Superior temporal gyrus (tissue), 1 donor: Measurements from ENCODE around the gene ZYG11A.
"Not testable (repeated sequence)": the region's sequence is repeated elsewhere in the genome, so short reads cannot be mapped to it uniquely, and the experiment has no call there.

Experiments used
- DNase-seq: peaks from one replicate; pipeline ENCODE4 v3.0.0-alpha.2; 2016; ENCODE audit errors: extremely low spot score

The ZYG11A gene

DNA sequence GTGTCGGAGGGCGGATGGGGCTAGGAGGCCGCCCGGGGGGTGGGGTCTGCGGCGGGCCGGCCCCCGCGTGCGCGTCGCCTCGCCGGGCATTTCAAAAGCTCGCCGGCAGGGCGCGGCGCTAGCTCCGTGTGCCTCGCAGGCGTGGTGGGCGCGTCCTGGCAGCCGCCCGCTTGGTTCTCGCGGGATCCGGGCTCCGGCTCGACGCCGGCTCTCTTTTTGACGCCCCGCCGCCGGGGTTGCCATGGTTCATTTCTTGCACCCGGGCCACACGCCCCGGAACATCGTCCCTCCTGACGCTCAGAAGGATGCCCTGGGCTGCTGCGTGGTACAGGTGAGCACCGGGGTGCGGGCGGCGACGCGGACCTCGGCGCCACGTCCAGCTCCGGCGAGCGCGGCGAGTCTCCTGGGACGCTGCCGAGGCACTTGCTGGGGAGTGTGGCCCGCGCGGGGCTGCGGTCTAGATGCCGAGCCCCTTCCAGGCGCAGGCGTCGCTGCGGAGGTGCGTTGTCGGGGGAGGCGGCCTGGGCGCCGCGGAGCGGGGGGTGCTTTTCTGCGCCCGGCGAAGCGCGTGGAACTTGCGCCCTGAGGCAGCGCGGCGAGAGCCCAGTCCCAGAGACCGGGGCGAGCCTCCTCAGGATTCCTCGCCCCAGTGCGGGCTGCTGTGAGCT lies at the start of gene ZYG11A:
ZYG11A (plus strand) TSS at position 118 of the 668 bp plus-strand sequence; CDS start at position 242, 124 bp downstream.
- no peak for DNase-seq

DNA sequence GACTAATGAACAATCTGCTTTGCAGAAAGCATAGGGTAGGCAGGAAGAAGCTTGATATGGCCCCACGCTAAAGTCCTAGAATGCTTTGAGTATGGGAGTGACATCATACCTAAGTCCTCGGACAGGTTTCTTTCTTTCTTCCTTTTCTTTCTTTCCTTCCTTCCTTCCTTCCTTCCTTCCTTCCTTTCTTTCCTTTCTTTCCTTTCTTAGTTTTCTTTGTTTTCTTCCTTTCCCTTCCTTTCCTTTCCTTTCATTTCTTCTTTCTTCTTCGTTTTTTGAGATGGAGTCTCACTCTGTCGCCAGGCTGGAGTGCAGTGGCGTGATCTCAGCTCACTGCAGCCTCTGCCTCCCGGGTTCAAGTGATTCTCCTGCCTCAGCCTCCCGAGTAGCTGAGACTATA lies 48.8 kb upstream of the ZYG11A start:
- not testable (repeated sequence) for DNase-seq

DNA sequence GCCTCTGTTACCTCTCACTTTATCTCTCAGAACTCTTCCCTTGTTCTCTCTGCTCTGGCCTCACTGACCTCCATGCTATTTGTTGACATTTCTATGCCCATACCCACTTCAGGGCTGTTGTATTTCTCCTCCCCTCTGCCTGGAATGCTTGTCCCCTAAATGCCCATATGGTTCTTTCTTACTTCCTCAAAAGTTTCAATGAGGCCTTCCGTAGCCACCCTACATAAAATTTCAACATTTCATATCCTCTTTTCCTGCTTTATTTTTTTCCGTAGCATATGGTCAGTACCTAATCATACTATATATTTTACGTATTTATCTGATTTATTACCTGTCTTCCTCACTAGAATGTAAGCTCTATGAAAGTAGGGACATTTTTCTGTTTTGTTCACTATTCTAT lies 47.1 kb upstream of the ZYG11A start:
- no peak for DNase-seq

DNA sequence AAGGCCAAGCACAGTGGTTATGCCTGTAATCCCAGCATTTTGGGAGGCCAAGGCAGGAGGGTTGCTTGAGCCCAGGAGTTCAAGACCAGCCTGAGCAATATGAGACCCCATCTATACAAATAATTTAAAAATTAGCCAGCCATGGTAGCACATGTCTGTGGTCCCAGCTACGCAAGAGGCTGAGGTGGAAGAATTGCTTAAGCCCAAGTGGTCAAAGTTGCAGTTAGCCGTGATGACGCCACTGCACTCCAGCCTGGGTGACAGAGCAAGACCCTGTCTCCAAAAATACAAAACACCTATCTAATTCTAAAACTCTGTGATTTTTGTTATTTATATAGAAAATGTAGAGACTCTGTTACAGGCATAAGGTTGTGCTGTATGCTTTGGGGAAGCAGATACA lies 44.2 kb upstream of the ZYG11A start:
- DNase-seq: no peak

DNA sequence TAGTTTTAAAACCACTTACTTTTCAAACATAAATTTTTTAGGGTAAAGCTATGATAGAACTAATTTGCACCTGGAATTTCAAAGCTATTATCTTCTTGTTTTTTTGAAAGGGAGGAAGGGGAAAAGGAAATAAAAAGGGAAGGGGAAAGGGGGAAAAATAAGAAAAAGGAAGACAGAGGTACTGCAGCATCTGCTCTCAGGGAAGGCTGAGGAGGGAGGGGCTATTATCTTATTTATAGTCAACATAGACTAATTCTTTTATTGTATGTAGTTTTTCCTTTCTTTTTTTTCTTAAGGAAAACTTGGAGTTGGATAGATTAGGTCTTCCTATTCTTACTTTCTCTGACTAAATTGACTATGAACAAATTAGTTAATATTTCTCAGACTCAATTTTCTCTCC lies 41.5 kb upstream of the ZYG11A start:
- DNase-seq: no peak

DNA sequence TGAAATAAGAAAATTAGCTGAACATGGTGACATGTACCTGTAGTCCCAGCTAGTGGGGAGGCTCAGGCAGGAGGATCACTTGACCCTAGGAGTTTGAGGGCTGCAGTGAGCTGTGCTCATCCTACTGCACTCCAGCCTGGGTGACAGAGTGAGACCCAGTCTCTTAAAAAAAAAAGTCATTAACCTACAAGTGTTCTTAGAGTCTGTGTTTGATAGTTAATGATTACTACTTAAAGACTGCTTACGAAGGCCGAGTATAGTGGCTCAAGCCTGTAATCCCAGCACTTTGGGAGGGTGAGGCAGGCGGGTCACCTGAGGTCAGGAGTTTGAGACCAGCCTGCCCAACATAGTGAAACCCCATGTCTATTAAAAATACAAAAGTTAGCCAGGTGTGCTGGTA lies 38.5 kb upstream of the ZYG11A start:
- DNase-seq: not testable (repeated sequence)

DNA sequence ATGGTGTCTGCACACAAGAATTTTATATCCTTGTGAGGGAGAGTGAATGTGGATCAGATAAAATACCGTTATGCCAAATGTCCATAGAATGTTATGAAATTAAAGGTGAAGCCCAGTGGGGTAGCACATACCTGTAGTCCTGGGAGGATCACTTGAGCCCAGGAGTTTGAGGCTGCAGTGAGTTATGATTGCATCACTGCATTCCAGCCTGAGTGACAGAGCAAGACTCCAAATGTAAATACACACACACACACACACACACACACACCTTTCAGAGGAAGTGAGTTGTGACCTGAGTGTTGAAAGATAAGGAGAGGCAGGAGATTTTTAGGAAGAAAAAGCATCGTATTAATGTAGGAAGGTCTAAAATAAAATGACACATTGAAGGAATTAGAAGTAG lies 28.1 kb upstream of the ZYG11A start:
- DNase-seq: no peak

DNA sequence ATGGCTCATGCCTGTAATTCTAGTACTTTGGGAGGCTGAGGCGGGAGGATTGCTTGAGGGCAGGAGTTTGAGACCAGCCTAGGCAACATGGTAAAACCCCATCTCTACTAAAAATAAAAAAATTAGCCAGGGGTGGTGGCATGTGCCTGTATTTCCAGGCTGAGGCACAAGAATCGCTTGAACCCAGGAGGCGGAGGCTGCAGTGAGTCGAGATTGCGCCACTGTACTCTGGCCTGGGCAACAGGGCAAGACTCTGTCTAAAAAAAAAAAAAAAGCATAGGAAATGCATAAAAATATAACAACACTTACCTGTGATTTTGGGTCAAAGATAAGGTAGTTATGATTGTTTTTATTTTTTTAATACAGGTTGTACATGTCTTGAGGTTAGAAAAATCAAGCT lies 21.7 kb upstream of the ZYG11A start:
- DNase-seq: not testable (repeated sequence)

DNA sequence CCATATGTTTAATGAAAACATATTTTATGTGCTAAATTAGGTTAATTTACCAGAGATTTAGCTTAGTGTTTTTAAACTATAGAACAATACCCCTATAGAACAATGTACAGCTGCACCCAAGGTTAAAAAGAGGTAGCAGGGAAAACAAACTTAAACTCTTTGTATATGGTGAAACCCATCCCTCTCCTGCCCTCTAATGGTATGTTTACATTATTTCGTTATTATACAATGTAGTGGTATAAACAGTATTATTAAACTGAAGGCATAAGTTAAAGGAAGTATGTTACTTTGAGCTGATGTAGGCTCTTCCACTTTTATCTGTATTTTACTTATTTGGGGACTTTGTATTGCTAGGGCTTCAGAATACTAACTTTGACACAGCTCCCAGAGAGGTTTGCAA lies 16.7 kb upstream of the ZYG11A start:
- DNase-seq: no peak

DNA sequence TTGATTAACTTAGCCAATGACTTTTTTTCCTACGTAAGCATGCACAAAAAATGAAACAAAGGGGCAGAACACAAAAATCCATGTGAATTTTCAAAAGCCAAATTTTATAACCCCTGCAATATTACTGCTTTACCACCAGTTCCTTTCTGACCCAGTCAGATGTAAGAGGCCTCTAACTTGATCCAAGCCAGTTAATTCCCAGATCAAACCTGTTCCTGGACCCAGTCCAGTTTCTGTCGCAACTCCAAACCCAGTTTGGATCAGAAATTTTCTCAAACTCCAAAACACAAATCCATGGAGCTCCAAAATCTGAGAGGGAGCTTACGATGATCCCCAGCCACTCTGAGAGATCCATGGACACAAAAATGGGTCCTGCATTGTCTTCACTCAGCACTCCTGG lies 7.8 kb upstream of the ZYG11A start:
- DNase-seq: no peak

DNA sequence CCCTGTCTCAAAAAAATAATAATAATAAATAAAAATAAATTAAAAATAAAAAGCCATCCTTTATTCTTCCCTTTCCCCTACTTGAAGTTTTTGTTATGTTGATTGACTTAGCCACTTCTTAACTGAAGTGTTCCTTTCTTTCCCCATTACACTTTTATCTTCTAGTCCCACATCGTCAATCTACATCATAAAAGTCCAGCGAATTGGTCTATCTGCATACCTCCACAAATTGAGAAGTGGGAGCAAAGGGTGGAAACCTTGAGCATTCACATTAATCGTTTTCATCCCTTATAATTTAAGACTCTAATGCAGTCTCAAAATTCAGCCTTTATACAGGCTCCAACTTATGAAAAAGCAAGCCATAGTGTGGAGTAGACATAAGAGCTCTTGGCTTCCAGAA lies 6.5 kb upstream of the ZYG11A start:
- DNase-seq: no peak

DNA sequence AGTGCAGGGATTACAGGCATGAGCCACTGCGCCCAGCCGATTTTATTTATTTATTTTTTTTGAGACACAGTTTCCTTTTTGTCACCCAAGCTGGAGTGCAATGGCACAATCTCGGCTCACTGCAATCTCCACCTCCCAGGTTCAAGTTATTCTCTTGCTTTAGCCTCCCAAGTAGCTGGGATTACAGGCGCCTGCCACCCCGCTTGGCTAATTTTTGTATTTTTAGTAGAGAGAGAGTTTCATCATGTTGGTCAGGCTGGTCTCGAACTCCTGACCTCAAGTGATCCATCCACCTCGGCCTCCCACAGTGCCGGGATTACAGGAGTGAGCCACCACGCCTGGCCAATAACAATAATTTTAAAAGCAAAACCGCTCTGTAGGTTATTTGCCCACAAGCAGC lies 3.4 kb upstream of the ZYG11A start:
- not testable (repeated sequence) for DNase-seq

DNA sequence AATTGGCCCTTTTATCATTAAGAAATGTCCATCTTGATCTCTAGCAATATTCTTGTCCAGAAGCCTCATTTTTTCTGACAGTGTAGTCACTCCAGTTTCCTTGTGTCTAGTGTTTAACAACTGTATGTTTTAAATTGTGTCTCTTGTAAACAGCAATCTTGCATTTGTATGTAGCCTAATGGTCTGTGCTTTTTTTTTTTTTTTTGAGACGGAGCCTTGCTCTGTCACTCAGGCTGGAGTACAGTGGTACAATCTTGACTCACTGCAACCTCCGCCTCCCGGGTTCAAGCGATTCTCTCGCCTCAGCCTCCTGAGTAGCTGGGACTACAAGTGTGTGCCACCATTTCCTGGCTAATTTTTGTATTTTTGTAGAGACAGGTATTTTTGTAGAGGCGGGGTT lies 2.6 kb downstream of the ZYG11A start:
- not testable (repeated sequence) for DNase-seq

DNA sequence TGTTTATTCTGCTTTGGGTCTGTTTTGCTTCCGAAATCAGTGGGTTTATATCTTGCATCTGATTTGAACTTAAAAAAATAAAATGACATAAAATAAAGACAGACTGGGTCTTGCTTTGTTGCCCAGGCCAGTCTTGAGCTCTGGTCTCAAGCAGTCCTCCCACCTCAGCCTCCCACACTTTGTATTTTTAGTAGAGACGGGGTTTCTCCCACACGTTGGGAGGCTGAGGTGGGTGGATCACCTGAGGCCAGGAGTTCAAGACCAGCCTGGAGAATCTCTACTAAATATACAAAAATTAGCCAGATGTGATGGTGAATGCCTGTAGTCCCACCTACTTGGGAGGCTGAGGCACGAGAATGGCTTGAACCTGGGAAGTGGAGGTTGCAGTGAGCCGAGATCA lies 5.9 kb downstream of the ZYG11A start:
- DNase-seq: no peak

DNA sequence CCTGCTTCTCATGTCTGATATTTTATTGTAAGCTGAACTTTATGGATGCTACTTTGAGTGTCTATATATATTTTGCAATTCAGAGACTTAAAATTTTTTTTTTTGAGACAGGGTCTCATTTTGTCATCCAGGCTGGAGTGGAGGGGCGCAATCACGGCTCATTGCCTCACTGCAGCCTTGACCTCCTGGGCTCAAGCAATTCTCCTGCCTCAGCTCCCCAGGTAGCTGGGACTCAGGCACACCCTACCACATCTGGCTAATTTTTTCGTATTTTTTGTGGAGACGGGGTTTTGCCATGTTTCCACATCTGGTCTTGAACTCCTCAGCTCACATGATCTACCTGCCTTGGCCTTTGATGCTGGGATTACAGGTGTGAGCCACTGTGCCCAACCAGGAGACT lies 8.4 kb downstream of the ZYG11A start:
- DNase-seq: no peak

DNA sequence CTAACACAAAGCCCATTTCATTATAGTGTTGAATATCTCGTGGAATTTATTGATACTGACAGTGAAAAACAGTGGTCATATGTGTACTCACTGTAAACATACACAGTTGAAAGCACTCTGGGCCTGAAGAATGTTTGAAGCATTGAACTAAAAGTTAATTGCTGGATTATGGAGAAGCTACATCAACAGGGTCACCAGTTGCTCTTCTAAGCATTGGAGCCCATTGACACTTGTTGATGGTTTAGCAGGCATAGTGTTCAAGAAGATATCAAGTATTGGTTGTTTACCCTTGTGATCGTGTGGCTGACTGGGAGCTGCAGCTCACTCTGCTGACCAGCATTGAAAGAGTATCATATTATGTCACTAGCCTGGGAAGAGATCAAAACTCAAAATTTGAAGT lies 10.3 kb downstream of the ZYG11A start:
- no peak for DNase-seq

DNA sequence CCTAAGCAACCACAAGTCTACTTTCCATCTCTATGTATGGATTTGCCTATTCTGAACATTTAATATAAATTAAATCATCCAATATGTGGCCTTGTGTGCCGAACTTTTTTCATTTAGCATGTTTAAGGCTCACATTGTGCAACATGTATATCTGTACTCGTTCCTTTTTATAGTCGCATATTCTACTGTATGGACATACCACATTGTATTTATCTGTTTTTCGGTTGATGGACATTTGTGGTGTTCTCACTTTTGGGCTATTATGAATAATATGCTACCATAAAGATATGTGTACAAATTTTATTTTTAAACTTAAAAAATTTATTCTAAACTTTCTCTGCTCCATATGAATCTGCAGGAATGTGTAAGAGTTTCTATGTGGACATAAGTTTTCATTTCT lies 13.0 kb downstream of the ZYG11A start:
- no peak for DNase-seq

DNA sequence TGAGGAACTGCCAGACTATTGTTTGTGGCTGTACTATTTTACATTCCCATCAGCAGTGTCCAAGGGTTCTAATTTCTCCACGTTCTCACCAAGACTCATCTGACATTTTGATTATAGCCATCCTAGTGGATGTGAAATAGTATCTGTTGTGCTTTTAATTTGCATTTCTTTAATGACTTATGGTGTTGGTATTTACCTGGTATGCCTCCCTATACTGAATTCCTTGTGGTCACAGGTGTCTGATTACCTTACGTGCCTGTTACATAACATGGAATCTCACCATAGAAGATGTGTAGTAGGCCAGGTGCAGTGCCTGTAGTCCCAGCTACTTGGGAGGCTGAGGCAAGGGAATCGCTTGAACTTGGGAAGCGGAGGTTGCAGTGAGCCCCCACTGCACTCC lies 13.5 kb downstream of the ZYG11A start:
- DNase-seq: no peak

DNA sequence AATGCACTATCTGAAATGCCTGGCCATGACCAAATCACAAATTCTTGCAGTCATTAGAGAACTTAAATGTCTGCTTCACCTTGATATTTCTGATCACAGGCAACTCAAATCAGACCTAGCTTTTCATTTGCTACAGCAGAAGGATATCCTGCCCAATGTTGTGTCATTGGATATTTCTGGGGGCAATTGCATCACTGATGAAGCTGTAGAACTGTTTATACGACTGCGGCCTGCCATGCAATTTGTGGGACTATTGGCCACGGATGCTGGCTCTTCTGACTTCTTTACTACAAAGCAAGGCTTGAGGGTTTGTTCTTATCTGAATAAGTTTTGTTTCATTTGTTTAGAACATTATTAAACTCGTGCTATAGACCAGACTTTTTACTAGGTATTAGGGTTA lies 14.9 kb downstream of the ZYG11A start:
- no peak for DNase-seq

DNA sequence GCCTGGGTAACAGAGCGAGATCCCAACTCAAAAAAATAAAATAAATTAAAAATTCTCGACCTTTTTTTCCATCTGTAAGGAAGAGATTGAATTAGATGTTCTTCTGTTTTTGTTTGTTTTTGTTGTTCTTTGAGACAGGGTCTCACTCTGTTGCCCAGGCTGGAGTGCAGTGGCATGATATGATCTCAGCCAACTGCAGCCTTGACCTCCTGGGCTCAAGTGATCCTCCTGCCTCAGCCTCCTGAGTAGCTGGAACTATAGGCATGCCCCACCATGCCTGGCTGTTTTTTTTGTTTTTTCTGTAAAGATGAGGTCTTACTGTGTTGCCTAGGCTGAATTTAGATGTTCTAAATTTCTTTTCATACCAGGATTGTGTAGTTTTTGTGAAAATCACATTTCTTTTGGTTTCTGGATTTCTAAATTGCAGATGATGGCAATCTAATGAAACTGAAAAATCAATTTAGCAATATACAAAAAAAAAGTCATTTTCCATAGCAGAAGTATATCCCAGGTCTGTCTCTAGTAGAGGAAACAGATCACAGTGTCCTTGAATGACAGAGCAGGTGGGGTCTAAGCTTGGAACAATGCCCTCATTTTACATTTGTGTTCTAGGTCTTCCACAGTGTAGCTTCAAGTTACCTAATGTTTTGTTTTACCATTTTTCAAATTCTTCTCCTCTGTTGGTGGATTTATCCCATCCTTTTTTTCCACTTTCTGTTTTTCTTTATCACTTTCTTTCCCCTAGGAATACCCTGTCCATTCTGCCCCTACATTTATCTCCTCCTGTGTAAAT lies 20.3 kb downstream of the ZYG11A start:
- no peak for DNase-seq

DNA sequence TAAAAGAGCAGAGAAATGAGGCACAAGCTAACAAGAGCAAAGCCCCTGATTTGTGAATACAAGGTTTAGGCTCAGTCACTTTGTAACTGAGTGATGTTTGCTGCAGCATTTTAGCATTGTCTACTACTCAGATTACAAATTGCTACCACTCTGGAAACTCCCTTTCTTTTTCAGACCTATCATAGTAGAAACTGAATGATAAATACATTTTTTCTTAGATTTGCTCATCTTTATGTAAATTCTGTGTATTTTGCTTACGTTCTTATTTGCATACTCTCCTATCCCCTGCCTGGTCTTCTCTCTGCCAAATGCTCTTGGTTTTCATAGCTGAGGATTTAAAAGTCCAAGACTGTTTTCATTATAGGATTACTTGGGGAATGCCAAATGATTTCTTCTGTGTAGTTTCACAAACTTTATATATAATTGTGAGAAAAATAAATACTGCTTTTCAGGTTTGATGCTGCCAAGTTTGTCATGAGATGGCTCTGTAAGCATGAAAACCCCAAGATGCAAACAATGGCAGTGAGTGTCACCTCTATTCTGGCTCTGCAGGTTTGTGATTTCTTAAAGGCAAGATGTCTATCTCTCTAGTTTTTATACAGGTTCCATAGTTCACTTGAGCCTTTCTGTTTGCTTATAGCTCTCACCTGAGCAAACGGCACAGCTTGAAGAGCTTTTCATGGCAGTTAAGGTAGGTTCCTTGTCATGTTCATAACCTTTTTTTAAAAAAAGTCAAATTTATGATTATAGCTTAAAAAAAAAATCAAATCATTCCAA lies 24.7 kb downstream of the ZYG11A start:
- no peak for DNase-seq

DNA sequence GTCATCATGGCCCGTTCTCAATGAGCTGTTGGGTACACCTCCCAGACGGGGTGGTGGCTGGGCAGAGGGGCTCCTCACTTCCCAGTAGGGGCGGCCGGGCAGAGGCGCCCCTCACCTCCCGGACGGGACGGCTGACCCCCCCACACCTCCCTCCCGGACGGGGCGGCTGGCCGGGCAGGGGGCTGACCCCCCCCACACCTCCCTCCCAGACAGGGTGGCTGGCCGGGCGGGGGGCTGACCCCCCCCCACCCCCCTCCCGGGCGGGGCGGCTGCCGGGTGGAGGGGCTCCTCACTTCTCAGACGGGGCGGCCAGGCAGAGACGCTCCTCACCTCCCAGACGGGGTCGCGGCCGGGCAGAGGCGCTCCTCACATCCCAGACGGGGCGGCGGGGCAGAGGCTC lies 27.2 kb downstream of the ZYG11A start:
- not testable (repeated sequence) for DNase-seq

DNA sequence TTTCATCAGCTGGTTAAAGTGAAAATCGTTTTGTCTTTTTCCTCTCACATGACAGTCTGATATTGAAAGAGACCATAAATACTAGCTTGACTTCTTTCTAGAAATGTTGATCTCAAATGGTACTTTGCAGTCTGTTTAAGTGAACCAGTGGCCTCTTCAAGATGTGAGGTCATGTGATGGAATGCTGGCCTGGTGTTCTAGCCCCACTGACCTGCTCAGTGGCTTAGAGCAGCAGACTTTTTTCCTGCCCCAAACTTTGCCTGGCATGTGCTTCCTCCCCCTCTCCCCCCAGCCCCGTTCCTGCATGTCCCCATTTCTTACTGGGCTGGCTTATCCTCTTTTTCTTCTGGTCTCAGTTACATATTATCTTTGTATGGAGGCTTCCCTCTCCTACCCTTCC lies 34.3 kb downstream of the ZYG11A start:
- DNase-seq: no peak
